A172 (cell line): Measurements from ENCODE around the gene RIMS4. TPM values are rescaled to one million over a fixed set of nuclear protein-coding genes. Genes with fewer than 3 reads are reported as not detected.
"Not testable (repeated sequence)": the region's sequence is repeated elsewhere in the genome, so short reads cannot be mapped to it uniquely, and the experiment has no call there.

ENCODE experiments used
- DNase-seq: peaks from one replicate; pipeline ENCODE4 v3.0.0-alpha.2; 2015; ENCODE audit warnings: low spot score
- total RNA-seq: library from RNA; depleted of rRNA; stranded (reverse); fragments of >200 nt; shearing (Covaris generic); gene quantifications from 2 replicates; pipeline ENCODE4 v1.2.3, GENCODE V29; 2014

The RIMS4 gene
- total RNA-seq, 1 experiment from 2014 or later = 0.02 TPM

- no peak for DNase-seq
Measured at GRCh38 chr20:44830523-44830922, 20.2 kb upstream of the RIMS4 start.

GRCh38 chr20:44829688-44830087 lies 19.3 kb upstream of the RIMS4 start:
- no peak for DNase-seq

- DNase-seq = no peak
Measured at GRCh38 chr20:44828640-44829039, 18.3 kb upstream of the RIMS4 start.

- no peak for DNase-seq
Measured at GRCh38 chr20:44827401-44827800, 17.1 kb upstream of the RIMS4 start.

- DNase-seq = not testable (repeated sequence)
Measured at GRCh38 chr20:44821576-44821975, 11.2 kb upstream of the RIMS4 start.

GRCh38 chr20:44819936-44820335 lies 9.6 kb upstream of the RIMS4 start:
- no peak for DNase-seq

- DNase-seq = no peak
Measured at GRCh38 chr20:44817143-44817910, 7.0 kb upstream of the RIMS4 start.

- DNase-seq = no peak
Measured at GRCh38 chr20:44814937-44815336, 4.6 kb upstream of the RIMS4 start.

GRCh38 chr20:44811150-44811685 lies 872 bp upstream of the RIMS4 start:
- no peak for DNase-seq

- no peak for DNase-seq
Measured at GRCh38 chr20:44810061-44810390, 320 bp downstream of the RIMS4 start.

GRCh38 chr20:44809380-44810060 lies 826 bp downstream of the RIMS4 start:
- DNase-seq = no peak

- DNase-seq = no peak
Measured at GRCh38 chr20:44807684-44808056, 2.7 kb downstream of the RIMS4 start.

- no peak for DNase-seq
Measured at GRCh38 chr20:44807051-44807683, 3.2 kb downstream of the RIMS4 start.

GRCh38 chr20:44805979-44806620 lies 4.2 kb downstream of the RIMS4 start:
- no peak for DNase-seq

- DNase-seq = no peak
Measured at GRCh38 chr20:44805335-44805978, 4.9 kb downstream of the RIMS4 start.

- DNase-seq = no peak
Measured at GRCh38 chr20:44803383-44803941, 6.9 kb downstream of the RIMS4 start.

- DNase-seq = no peak
Measured at GRCh38 chr20:44802702-44803101, 7.6 kb downstream of the RIMS4 start.

- DNase-seq = no peak
Measured at GRCh38 chr20:44800391-44801046, 9.8 kb downstream of the RIMS4 start.

- no peak for DNase-seq
Measured at GRCh38 chr20:44799691-44800090, 10.7 kb downstream of the RIMS4 start.

GRCh38 chr20:44796758-44797457 lies 13.4 kb downstream of the RIMS4 start:
- DNase-seq = no peak
